GM12891 (cell line): ENCODE data around the gene FRMD5.
"Not testable (repeated sequence)": the region's sequence is repeated elsewhere in the genome, so short reads cannot be mapped to it uniquely, and the experiment has no call there.

Source experiments
- DNase-seq: peaks from one replicate; pipeline ENCODE4 v3.0.0; 2011; ENCODE audit warnings: low spot score; ENCODE audit not compliant: insufficient read length
- FAIRE-seq: peaks from 2 replicates; lab custom pipeline; 2011; peaks lifted over from hg19 to GRCh38; lab: Jason Lieb, UNC
- PAX5 ChIP-seq: IDR thresholded peaks from 2 replicates; pipeline ENCODE4 v1.6.1; 2011; ENCODE audit warnings: low read length, moderate library complexity, mild to moderate bottlenecking; ENCODE audit not compliant: insufficient read depth, severe bottlenecking
- POLR2A ChIP-seq: IDR thresholded peaks from 2 replicates; pipeline ENCODE4 v1.6.1; 2011; ENCODE audit warnings: low read depth, low read length, control low read depth
- POLR2AphosphoS5 ChIP-seq: IDR thresholded peaks from 2 replicates; pipeline ENCODE4 v1.6.1; 2011; ENCODE audit warnings: low read depth, low read length, control low read depth
- POU2F2 ChIP-seq: IDR thresholded peaks from 2 replicates; pipeline ENCODE4 v1.6.1; 2011; ENCODE audit warnings: low read depth, mild to moderate bottlenecking, control low read depth, low read length, moderate library complexity
- SPI1 ChIP-seq: IDR thresholded peaks from 2 replicates; pipeline ENCODE4 v1.6.1; 2011; ENCODE audit warnings: low read depth, low read length, control low read depth
- TAF1 ChIP-seq: IDR thresholded peaks from 2 replicates; pipeline ENCODE4 v1.6.1; 2011; ENCODE audit warnings: low read depth, low read length, control low read depth

The FRMD5 gene

DNA sequence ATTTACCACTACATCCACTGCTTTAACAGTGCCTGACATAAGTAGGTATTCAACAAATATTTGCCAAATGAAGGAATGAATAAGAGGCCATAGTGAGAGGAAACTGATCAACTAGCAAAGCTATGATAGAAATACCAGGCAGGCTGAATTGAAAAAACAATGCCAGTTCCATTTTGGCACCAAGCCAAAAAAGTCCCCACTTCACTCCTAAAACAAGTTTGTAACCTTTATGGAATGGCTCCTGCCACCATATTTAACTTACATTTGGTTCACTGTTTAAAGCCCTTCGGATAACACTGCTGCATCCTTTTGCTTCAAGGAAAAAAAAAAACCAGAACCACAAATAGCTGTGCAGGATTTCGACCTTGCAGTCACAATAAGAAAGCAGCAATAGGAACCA is 166.1 kb downstream of the FRMD5 start:
- TF ChIP-seq POU2F2 (no peak), POLR2AphosphoS5 (no peak), PAX5 (no peak), SPI1 (no peak), TAF1 (no peak), POLR2A (no peak)

GRCh38 chr15:44028349-44028748 is 166.7 kb downstream of the FRMD5 start:
- FAIRE-seq = no peak
- DNase-seq = no peak
- TF ChIP-seq POU2F2 = no peak
- no peak for TF ChIP-seq POLR2AphosphoS5
- no peak for TF ChIP-seq SPI1
- TF ChIP-seq TAF1 = no peak
- TF ChIP-seq POLR2A = no peak
- no peak for TF ChIP-seq PAX5

More for the DNA sequence above, 166.1 kb downstream of the FRMD5 start:
- DNase-seq (no peak), FAIRE-seq (no peak)

DNA sequence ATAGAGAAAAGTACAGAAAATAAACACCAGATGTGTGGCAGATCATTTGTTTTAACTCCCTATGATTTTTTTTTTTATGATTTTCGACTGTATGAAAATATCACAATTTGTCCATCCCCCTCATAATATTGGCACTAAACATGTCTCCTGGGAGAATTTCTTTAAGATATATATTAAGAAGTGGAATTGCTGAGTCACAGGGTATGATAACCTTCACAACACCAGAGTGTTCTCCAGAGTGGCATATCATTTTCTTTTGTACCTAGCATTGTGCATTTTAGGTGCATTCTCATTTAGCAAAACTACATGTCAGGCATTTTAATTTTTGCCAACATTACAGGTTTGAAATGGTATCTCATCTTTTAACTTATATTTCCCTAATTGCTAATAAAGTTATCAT is 170.9 kb downstream of the FRMD5 start:
- FAIRE-seq (no peak), DNase-seq (no peak)
- TF ChIP-seq POLR2A (no peak), POLR2AphosphoS5 (no peak), TAF1 (no peak), SPI1 (no peak), POU2F2 (no peak), PAX5 (no peak)

DNA sequence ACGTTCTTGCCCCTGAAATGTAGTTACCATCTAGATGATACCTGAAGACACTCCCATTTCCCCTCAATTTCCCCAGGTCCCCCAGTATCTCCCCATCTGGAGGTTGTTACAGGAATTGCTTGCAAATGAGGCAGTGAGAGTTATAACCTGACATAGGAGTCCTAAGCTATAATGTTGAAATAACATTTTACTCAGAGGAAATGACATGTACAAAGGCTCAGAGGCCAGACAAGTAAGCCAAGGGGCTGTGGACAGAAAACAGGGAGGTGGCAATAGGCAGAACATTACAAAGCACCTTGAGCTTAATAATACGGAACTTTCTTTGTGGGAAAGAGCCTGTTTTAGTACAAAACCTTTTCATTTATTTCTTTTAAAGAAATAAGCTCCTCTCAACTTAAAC is 171.9 kb downstream of the FRMD5 start:
- no peak for TF ChIP-seq POU2F2
- no peak for TF ChIP-seq POLR2A
- no peak for TF ChIP-seq PAX5
- TF ChIP-seq TAF1 = no peak
- TF ChIP-seq SPI1 = no peak
- no peak for TF ChIP-seq POLR2AphosphoS5
- no peak for DNase-seq
- FAIRE-seq = no peak

DNA sequence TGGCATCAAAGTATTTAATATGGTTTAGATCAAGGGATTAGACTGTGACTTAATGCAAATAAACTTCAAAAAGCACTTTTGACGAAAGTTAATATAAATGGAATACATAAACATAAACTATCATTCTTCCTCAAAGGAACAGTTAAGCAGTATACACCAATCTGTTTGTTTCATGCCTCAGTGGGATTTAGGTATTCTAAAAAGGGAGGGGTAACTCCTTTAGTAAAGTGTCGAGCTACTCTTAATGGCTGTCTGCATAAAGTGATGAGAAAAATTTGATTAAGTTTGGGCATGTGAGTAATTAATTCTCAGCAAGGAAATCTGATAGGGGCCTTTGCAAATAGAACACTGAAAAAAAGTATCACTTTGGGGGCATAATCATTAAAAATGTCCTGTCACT is 176.9 kb downstream of the FRMD5 start:
- TF ChIP-seq POLR2AphosphoS5 (no peak), SPI1 (no peak), TAF1 (no peak), POU2F2 (no peak), POLR2A (no peak)
- FAIRE-seq (no peak), DNase-seq (no peak)

- FAIRE-seq (no peak), DNase-seq (no peak)
- TF ChIP-seq TAF1 = no peak
- no peak for TF ChIP-seq SPI1
- TF ChIP-seq POU2F2 = no peak
- no peak for TF ChIP-seq POLR2A
- TF ChIP-seq POLR2AphosphoS5 = no peak
- TF ChIP-seq PAX5 = no peak
Observed at GRCh38 chr15:44015545-44016305, 179.3 kb downstream of the FRMD5 start.

- FAIRE-seq (no peak), DNase-seq (no peak)
- TF ChIP-seq POLR2AphosphoS5 (no peak), POLR2A (no peak), PAX5 (no peak), POU2F2 (no peak), SPI1 (no peak), TAF1 (no peak)
Observed at GRCh38 chr15:44011238-44011854, 183.7 kb downstream of the FRMD5 start.

DNA sequence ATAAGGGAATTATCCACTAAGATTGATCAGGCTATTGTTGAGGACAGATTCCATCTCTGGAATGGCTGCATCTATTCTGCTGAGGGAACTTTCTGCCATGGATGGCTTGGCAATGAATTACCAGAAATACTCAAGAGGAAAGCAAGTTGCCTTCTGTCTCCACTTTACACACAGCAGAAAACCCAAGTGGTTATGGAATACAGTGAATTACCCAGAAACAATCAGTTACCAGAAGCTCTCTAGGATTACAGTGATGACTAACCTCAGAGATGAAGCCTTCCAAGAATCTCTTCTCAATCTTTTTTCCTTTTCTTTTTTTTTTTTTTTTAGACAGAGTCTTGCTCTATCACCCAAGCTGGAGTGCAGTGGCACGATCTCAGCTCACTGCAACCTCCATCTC is 185.0 kb downstream of the FRMD5 start:
- TF ChIP-seq POLR2AphosphoS5 (no peak), TAF1 (no peak), PAX5 (no peak), POU2F2 (no peak), POLR2A (no peak), SPI1 (no peak)
- FAIRE-seq (no peak), DNase-seq (no peak)

DNA sequence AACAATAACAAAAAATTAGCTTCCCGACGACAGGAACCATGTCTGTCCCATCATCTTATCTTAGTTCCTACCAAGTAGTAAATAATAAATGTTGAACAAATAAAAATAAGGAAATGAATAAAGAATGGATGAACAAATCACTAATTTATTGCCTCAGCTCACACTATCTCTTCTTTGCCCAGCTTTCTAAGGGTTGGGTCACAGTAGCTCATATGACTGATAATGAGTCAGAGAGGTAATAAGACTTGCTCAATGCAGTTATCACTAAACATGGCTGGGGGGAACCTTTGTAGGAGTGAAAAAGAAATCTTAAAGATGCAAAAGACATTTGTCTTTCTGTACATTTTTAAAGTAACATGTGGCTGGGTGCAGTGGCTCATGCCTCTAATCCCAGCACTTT is 186.0 kb downstream of the FRMD5 start:
- DNase-seq (no peak), FAIRE-seq (no peak)
- TF ChIP-seq POLR2A = no peak
- TF ChIP-seq SPI1 = no peak
- TF ChIP-seq PAX5 = no peak
- no peak for TF ChIP-seq POU2F2
- no peak for TF ChIP-seq TAF1
- TF ChIP-seq POLR2AphosphoS5 = no peak

GRCh38 chr15:44000248-44000647 is 194.8 kb downstream of the FRMD5 start:
- DNase-seq, FAIRE-seq: not testable (repeated sequence)
